Thyroid gland (tissue), 4 donors: ENCODE measurements around the gene RASSF7. TPM values are rescaled to one million over a fixed set of nuclear protein-coding genes. Genes with fewer than 3 reads are reported as not detected.
A peak's percentile ranks its signal among the peaks of the same experiment; 100 is the strongest.

Source experiments
- DNase-seq, 2 donors: peaks; one replicate each; pipeline ENCODE4 v3.0.0-alpha.2; 2019
- H3K27ac ChIP-seq, 3 donors: fragments of 200-600 bp; sonication (generic); 1 replicate in 2 of 3; 2 replicates in 1 of 3; pipeline ENCODE4 v1.5.1; 2016 to 2019; ENCODE audit warnings: mild to moderate bottlenecking in 1 of 3, moderate library complexity in 1 of 3
- H3K27me3 ChIP-seq: fragments of 200-600 bp; sonication (generic); one replicate; pipeline ENCODE4 v1.5.1; 2019
- H3K36me3 ChIP-seq, 2 donors: fragments of 200-600 bp; sonication (generic); one replicate each; pipeline ENCODE4 v1.5.1; 2016 to 2019
- H3K4me1 ChIP-seq, 2 donors: fragments of 200-600 bp; sonication (generic); one replicate each; pipeline ENCODE4 v1.5.1; 2017 to 2019
- H3K4me3 ChIP-seq, 3 donors: fragments of 200-600 bp; sonication (generic); replicated peaks in 1 of 3; 1 replicate in 2 of 3; 2 replicates in 1 of 3; pipeline ENCODE4 v1.5.1; 2016; ENCODE audit warnings: mild to moderate bottlenecking in 1 of 3
- H3K9me3 ChIP-seq: fragments of 200-600 bp; sonication (generic); one replicate; pipeline ENCODE4 v1.5.1; 2017
- CTCF ChIP-seq, 6 experiments: fragments of 200-600 bp in 3 of 6; fragments of 450-650 bp in 3 of 6; sonication (generic) in 3 of 6; IDR thresholded peaks; one replicate each; pipeline ENCODE4 v1.5.1; 2016 to 2019; ENCODE audit warnings: antibody characterized with exemption in 6 of 6, mild to moderate bottlenecking in 2 of 6, inconsistent platforms in 1 of 6, moderate library complexity in 1 of 6
- POLR2A ChIP-seq, 2 donors: fragments of 450-650 bp; IDR thresholded peaks; one replicate each; pipeline ENCODE4 v1.6.1; 2017; ENCODE audit warnings: antibody characterized with exemption in 2 of 2, mild to moderate bottlenecking in 2 of 2, moderate library complexity in 1 of 2
- WGBS, 2 donors: methylation state at CpG; one replicate each; pipeline ENCODE4 v1.1.5; 2017; 5-methylcytosine and 5-hydroxymethylcytosine counted together
- intact Hi-C: fragments of 100-400 bp; cut with DNase I; formaldehyde crosslinking; loops from one replicate; pipeline ENCODE4 v1.15.1; 2023
- total RNA-seq, 4 donors: library from RNA; depleted of rRNA; stranded (reverse); fragments of >200 nt; gene quantifications; one replicate each; pipeline ENCODE4 v1.2.3, GENCODE V29; 2016

Gene RASSF7
- total RNA-seq, 4 donors from 2014 or later: 18.6 to 60.0 (median 24.8) TPM

DNA sequence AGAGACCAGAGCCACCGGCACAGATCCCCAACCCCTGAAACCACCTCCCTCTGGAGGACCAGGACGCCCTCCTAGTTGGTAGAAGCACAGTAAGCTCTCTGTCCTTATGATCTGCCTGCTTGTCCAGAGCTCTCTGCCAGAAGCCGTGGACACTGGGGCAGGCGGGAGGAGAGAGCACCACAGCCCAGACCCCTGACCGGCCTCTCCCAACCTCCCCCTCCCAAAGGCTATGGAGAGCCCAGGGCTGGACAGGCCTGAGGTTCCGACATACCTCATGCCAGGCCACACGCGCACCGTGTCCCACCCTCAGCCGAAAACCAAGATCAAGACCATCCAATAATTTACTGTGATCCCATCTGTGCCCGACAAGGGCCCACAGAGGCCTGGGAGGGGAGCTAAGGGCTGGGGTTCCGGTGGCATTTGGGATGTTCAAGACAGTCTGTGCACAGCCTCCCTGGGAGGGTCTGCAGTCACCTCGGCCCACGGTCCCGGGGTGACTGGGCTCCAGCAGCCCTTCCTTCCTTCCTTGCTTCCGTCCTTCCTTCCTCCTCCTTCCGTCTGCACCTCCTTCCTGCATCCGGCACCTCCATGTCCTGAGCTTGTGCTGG is 28.7 kb upstream of the RASSF7 start:
- no peak overlapping the region for H3K27ac ChIP-seq
- WGBS, 2 donors: 80 to 90% methylated on average over 13 to 16 of the region's 18 CpGs
- no peak overlapping the region for H3K4me3 ChIP-seq
- H3K27me3 ChIP-seq: no peaks in the 10 kb centered on the region
- H3K36me3 ChIP-seq: peaks cover 17 to 20% of the 10 kb centered on the region in 2 donors
- no peaks in the 10 kb centered on the region for H3K9me3 ChIP-seq
- intact Hi-C loops: no loop called here
- DNase-seq: no peak
- TF ChIP-seq POLR2A (IDR thresholded peaks at IDR 0.05): no peak
- TF ChIP-seq CTCF (IDR thresholded peaks at IDR 0.05): no peak
- H3K4me1 ChIP-seq: peaks cover 17 to 27% of the 10 kb centered on the region in 2 donors

DNA sequence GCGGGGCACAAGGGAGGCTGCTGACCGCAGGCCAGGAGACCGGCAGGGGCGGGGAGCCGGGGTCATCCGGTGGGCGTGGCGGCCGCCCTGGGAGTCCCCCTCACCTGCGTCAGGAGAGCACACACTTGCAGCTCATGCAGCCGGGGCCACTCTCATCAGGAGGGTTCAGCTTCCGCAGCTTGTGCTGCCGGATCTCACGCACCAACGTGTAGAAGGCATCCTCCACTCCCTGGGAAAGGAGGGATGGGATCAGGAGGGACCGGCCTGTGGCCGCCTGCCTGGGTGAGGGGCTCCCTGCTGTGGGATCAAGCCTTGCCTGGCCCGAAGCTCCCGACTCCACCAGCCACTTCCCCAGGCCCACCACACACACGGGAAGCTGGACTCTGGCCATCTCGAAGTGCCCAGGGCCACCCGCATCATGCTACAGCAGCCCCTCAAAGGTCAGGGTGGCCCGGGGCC is 28.2 kb upstream of the RASSF7 start:
- TF ChIP-seq POLR2A (IDR thresholded peaks at IDR 0.05) (no peak), CTCF (IDR thresholded peaks at IDR 0.05) (no peak)
- H3K4me1 ChIP-seq: peaks cover 18 to 33% of the 10 kb centered on the region in 2 donors
- DNase-seq: no peak
- H3K4me3 ChIP-seq: no peak overlapping the region
- no peaks in the 10 kb centered on the region for H3K9me3 ChIP-seq
- no peak overlapping the region for H3K27ac ChIP-seq
- no peaks in the 10 kb centered on the region for H3K27me3 ChIP-seq
- WGBS, 2 donors: 84 to 87% methylated on average over 17 to 19 of the region's 23 CpGs
- peaks cover 17 to 20% of the 10 kb centered on the region in 2 donors for H3K36me3 ChIP-seq
- intact Hi-C loops: no loop called here

DNA sequence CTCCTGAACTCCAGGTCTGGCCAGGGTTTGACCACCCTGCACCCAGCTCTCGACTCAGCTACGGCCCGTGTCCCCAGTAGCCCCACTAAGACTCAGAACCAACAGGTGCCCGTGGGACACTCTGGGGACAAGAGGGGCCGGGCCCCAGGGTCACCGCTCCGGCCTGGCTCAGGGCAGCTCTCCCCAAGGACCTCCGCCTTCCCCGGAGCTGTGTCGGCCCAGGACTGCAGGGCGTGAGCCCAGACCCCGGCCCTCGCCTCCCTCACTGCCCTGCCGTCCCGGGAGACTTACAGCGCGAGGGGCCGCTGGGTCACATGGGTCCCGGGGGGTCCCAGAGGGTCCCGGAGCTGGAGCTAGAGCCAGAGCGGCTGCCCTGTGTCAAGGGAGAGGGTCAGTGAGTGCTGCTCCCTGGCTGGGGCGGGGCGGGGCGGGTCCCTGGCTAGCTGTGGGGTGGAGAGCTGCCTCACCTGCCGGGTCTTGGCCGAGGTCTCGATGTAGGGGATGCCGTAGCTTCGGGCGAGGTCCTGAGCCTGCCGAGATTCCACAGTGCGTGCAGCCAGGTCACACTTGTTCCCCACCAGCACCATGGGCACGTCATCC is 27.7 kb upstream of the RASSF7 start:
- no peak for TF ChIP-seq POLR2A (IDR thresholded peaks at IDR 0.05)
- TF ChIP-seq CTCF (IDR thresholded peaks at IDR 0.05): no peak
- peaks cover 17 to 20% of the 10 kb centered on the region in 2 donors for H3K36me3 ChIP-seq
- H3K9me3 ChIP-seq: no peaks in the 10 kb centered on the region
- H3K4me1 ChIP-seq: peaks cover 18 to 37% of the 10 kb centered on the region in 2 donors
- DNase-seq: no peak
- no peak overlapping the region for H3K27ac ChIP-seq
- intact Hi-C loops: no loop called here
- H3K27me3 ChIP-seq: no peaks in the 10 kb centered on the region
- no peak overlapping the region for H3K4me3 ChIP-seq
- WGBS, 2 donors: 95 to 98% methylated on average over 11 to 23 of the region's 33 CpGs

DNA sequence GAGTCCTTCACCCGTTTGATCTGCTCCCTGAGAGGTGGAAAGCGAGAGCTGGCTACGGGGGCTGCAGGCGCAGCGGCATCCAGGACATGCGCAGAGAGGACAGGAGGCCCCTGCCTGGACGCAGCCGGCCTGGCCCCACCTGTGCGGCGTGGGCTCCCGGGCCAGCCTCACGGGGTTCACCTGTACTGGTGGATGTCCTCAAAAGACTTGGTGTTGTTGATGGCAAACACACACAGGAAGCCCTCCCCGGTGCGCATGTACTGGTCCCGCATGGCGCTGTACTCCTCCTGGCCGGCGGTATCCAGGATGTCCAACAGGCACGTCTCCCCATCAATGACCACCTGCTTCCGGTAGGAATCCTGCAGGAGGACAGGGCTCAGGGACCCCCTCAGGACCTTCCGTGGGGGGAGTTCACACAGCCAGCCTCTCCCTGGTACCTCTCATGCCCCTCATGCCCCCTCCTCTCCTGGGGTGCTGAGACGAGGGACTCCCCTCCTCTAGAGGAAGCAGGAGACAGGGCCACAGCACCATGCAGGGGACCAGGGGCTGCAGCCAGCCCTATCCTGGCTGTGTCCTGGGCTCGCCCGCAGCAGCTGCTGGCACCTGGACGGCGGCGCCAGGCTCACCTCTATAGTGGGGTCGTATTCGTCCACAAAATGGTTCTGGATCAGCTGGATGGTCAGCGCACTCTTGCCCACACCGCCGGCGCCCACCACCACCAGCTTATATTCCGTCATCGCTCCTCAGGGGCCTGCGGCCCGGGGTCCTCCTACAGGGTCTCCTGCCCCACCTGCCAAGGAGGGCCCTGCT is 27.0 kb upstream of the RASSF7 start:
- intact Hi-C loops: no loop called here
- no peak for DNase-seq
- 91 to 96% methylated on average over 9 to 33 of the region's 37 CpGs for WGBS, 2 donors
- no peak overlapping the region for H3K27ac ChIP-seq
- H3K4me1 ChIP-seq: peaks cover 18 to 37% of the 10 kb centered on the region in 2 donors
- peak overlapping the region in 1 of 3 donors; percentile 81 for H3K4me3 ChIP-seq
- H3K36me3 ChIP-seq: peaks cover 17 to 20% of the 10 kb centered on the region in 2 donors
- no peaks in the 10 kb centered on the region for H3K9me3 ChIP-seq
- TF ChIP-seq POLR2A (IDR thresholded peaks at IDR 0.05) (no peak), CTCF (IDR thresholded peaks at IDR 0.05) (no peak)
- H3K27me3 ChIP-seq: no peaks in the 10 kb centered on the region
